PFSK-1 (cell line): Measurements from ENCODE around the gene UBFD1.

ENCODE experiments used
- FOXP2 ChIP-seq: optimal IDR thresholded peaks from 2 replicates; pipeline ENCODE3; 2011; ENCODE audit warnings: borderline replicate concordance, control low read depth, inconsistent platforms; ENCODE audit not compliant: insufficient read depth; ENCODE audit errors: extremely low read length, extremely low read depth
- POLR2AphosphoS5 ChIP-seq: IDR thresholded peaks from 2 replicates; pipeline ENCODE4 v1.6.1; 2012; ENCODE audit warnings: low read depth, mild to moderate bottlenecking, control low read depth, low read length, moderate library complexity
- SIN3A ChIP-seq: IDR thresholded peaks from 2 replicates; pipeline ENCODE4 v1.6.1; 2012; ENCODE audit warnings: mild to moderate bottlenecking, low read length, moderate library complexity, borderline replicate concordance; ENCODE audit not compliant: insufficient read depth
- TAF1 ChIP-seq: IDR thresholded peaks from 2 replicates; pipeline ENCODE4 v1.6.1; 2012; ENCODE audit warnings: low read length, control low read depth, borderline replicate concordance; ENCODE audit not compliant: insufficient read depth
- TF ChIP-seq, protein P1 (sequence below), 2 experiments: IDR thresholded peaks; 2 replicates each; pipeline versions ENCODE4 v1.6.1 to v1.8.0; 2011 to 2012; ENCODE audit warnings: low read depth in 2 of 2, low read length in 2 of 2, control low read depth in 1 of 2, inconsistent platforms in 1 of 2, mild to moderate bottlenecking in 1 of 2, moderate library complexity in 1 of 2; ENCODE audit not compliant: insufficient read depth in 1 of 2

UBFD1 gene

DNA sequence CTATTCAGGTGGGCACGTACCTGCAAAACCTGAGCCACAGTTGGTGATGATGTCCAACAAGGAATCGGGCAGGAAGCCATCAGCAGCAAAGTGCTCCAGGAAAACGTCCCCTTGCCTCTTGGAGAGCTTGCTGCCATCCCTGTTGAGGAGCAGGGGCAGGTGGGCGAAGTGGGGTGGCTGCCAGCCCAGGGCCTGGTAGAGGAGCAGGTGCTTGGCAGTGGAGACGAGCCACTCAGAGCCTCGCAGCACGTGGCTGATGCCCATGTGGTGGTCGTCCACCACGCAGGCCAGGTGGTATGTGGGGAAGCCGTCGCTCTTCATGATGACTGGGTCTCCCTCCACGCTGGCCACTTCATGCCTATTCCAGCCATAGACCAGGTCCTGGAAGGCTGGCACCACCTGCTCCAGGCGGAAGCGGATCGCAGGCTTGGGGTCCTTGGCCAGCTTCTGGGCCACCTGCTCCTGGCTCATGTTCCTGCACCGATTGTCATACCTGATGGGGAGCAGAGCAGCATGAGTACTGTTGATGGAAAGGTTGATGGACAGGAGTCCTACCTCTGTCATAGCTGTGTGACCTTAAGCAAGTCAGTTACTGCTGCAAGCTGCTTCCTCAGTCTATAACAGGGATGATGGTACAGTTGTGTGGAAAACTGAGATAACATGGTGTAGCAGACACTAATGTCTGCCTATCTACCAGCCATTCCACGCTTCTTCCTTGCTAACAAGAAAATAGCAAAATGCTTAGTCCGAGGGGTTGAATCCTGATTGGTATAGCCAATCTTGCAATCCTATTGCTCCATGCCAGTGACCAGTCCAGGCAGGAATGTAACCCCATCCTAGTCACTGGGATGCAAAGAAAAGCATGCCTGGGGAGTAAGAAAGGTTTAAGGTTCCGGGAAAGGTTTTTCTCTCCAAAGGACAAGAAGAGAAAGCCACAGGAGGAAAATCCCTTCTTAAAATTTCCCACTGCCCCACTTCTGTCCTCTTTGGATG, 22.4 kb upstream of the UBFD1 start:
- TF ChIP-seq SIN3A (no peak), TAF1 (no peak), POLR2AphosphoS5 (no peak), FOXP2 (no peak)
- TF ChIP-seq, protein P1, sequence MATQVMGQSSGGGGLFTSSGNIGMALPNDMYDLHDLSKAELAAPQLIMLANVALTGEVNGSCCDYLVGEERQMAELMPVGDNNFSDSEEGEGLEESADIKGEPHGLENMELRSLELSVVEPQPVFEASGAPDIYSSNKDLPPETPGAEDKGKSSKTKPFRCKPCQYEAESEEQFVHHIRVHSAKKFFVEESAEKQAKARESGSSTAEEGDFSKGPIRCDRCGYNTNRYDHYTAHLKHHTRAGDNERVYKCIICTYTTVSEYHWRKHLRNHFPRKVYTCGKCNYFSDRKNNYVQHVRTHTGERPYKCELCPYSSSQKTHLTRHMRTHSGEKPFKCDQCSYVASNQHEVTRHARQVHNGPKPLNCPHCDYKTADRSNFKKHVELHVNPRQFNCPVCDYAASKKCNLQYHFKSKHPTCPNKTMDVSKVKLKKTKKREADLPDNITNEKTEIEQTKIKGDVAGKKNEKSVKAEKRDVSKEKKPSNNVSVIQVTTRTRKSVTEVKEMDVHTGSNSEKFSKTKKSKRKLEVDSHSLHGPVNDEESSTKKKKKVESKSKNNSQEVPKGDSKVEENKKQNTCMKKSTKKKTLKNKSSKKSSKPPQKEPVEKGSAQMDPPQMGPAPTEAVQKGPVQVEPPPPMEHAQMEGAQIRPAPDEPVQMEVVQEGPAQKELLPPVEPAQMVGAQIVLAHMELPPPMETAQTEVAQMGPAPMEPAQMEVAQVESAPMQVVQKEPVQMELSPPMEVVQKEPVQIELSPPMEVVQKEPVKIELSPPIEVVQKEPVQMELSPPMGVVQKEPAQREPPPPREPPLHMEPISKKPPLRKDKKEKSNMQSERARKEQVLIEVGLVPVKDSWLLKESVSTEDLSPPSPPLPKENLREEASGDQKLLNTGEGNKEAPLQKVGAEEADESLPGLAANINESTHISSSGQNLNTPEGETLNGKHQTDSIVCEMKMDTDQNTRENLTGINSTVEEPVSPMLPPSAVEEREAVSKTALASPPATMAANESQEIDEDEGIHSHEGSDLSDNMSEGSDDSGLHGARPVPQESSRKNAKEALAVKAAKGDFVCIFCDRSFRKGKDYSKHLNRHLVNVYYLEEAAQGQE (IDR thresholded peaks at IDR 0.05; ENCODE audit: insufficient read depth in 1 of 2, low read depth in 2 of 2, low read length in 2 of 2) = no peak

DNA sequence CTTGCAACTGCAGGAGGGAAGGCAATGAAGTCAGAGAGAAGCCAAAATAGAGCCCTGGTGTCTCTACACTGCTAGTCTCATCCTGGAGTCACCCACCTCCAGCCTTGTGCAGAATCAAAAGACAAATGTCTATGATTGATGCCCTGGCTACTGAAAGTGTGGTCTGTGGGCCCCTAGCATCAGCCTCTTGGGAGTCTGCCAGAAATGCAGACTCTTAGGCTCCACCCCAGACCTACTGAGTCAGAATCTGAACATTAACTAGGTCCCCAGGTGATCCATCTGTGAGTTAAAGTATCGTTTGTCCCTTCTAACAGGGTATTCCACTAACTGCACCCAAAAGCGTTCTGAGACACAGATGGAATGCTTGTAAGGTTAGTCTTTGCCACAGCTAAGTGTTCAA, 21.6 kb upstream of the UBFD1 start:
- TF ChIP-seq TAF1 = no peak
- no peak for TF ChIP-seq POLR2AphosphoS5
- no peak for TF ChIP-seq FOXP2
- TF ChIP-seq, protein P1 (IDR thresholded peaks at IDR 0.05; ENCODE audit: insufficient read depth in 1 of 2, low read depth in 2 of 2, low read length in 2 of 2) = no peak
- TF ChIP-seq SIN3A = no peak

DNA sequence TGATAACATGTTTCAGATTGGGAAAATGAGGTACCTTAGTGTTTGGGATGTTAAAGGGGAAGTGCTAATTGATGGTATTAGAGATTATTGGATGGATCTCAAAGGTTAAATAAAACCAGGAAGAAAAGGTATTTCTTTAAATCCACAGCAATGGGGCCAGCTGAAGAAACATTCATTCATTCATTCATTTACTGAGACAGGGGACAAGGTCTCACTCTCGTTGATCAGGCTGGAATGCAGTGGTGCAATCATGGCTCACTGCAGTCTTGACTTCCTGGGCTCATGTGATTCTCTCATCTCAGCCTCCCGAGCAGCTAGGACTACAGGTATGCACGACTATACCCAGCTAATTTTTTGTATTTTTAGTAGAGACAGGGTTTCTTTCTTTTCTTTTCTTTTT, 20.1 kb upstream of the UBFD1 start:
- no peak for TF ChIP-seq TAF1
- TF ChIP-seq FOXP2 = no peak
- TF ChIP-seq POLR2AphosphoS5 = no peak
- no peak for TF ChIP-seq SIN3A
- TF ChIP-seq, protein P1 (IDR thresholded peaks at IDR 0.05; ENCODE audit: insufficient read depth in 1 of 2, low read depth in 2 of 2, low read length in 2 of 2) = no peak

DNA sequence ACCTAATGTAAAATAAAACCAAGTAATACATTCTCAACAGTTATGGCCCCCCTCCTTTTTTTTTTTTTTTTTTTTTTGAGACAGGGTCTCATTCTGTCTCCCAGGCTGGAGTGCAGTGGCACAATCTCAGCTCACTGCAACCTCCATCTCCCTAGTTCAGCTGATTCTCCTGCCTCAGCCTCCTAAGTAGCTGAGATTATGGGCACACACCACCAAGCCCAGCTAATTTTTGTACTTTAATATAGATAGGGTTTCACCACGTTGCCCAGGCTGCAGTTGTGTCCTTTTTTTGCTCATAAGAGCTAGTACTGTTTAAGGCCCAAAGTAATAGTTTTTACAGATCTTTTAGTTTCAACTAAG, 18.6 kb upstream of the UBFD1 start:
- no peak for TF ChIP-seq SIN3A
- no peak for TF ChIP-seq TAF1
- TF ChIP-seq, protein P1 (IDR thresholded peaks at IDR 0.05; ENCODE audit: insufficient read depth in 1 of 2, low read depth in 2 of 2, low read length in 2 of 2) = no peak
- TF ChIP-seq FOXP2 = no peak
- no peak for TF ChIP-seq POLR2AphosphoS5
